Measurements from ENCODE around the gene ANKLE1.
"Not testable (repeated sequence)": the region's sequence is repeated elsewhere in the genome, so short reads cannot be mapped to it uniquely, and the experiment has no call there.

Gene ANKLE1

DNA sequence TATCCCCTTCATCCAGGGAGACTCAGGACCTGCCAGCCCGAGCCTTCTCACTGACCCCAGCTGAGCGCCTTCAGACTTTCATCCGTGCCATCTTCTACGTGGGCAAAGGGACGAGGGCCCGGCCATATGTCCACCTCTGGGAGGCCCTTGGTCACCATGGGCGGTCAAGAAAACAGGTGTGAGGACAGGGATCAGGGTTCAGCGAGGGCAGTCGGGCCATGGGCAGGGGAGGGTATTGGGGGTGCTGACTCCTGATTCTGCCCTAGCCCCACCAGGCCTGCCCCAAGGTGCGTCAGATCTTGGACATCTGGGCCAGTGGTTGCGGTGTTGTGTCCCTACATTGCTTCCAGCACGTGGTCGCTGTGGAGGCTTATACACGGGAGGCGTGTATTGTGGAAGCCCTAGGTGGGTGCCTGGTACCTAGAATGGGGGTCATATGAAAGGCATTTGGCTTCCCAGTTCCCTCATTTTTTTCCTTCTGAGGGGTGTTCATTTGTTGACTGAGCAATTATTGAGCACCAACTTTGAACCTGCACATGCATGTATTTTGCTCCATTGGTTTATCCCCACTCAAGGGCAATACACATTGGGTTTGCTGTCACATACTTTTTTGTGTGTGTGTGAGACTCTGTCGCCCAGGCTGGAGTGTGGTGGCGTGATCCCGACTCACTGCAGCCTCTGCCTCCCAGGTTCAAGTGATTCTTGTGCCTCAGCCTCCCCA lies 3.9 kb downstream of the ANKLE1 start:
- DNase-seq, result no peak

DNA sequence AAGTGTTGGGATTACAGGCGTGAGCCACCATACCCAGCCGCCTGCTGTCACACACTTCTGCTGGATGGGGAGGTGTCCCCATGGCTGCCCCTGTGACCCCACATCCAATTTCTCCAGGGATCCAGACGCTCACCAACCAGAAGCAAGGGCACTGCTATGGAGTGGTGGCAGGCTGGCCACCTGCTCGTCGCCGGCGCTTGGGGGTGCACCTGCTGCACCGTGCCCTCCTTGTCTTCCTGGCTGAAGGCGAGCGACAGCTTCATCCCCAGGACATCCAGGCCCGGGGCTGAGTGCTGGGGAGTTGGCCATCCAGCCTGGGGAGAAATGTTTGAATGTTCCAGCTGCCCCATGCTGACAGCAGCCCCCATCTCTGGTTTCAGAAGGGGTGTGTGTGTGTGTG lies 4.6 kb downstream of the ANKLE1 start:
- DNase-seq, result no peak

DNA sequence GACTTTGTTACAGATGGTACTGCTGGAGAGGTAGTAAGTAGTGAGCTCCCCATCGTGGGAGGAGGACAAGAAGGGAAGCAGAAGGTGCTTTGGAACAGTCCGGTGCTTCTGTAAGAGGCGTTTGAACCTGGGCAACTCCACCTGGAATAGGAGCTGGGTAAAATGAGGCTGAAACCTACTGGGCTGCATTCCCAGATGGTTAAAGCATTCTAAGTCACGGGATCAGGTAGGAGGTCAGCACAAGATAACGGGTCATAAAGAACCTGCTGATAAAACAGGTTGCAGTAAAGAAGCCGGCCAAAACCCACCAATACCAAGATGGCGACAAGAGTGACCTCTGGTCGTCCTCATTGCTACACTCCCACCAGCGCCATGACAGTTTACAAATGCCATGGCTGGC lies 5.1 kb downstream of the ANKLE1 start:
- no peak for DNase-seq

DNA sequence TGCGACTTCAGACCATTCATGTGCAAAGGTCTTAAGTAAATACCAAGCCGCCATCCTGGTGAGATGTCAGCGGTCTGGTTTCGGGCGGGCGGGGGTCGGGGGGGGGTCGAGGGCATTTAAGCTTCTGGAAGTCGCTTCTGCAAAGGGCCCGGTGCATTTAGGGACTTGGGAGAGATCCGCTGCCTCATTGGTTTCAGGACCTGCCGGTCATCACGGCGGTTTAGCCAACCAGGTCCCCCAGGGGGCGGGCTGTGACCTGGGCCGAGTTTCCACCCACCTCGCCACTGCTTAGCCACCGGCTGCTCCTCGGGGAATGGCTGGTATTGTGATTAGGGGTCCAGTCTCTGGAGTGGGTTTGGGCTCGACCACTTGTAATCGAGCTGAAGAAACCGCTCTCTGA lies 7.8 kb downstream of the ANKLE1 start:
- no peak for DNase-seq

DNA sequence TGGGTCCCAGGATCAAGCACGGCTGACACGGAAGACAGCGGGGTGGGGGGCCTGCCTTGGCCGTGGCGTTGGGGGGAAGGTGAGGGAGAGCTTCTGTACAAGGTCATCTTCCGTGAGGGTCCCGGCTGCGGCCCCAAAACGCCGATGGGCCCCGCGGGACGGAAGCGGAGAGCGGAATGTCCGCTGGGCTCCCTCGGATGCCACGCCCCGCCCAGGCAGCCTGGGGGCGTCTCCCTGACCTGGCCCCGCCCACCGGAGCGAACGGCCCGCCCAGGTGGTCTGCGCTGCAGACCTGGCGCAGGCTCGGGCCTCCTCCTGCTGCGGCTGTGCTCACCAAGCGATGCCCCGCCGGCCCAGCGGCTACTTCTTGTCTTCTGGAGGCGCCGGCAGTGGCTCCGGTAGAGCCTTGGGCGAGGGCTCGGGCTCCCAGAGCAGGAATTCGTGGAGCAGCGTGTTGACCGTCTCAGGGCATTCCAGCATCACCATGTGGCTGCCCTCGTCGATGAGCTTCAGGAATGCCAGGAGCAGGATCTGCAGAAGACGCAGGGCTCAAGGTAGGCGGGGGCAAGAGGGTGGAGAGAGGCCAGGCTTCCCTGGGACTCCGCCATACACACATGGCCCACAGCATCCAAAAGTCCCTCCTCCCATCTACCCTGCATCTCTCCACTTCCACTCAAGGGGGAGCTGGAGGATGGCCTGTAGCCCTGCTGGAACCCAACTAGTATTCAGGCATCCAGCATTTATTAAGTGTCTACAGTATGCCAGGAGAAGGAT lies 10.8 kb downstream of the ANKLE1 start:
- DNase-seq, result no peak

DNA sequence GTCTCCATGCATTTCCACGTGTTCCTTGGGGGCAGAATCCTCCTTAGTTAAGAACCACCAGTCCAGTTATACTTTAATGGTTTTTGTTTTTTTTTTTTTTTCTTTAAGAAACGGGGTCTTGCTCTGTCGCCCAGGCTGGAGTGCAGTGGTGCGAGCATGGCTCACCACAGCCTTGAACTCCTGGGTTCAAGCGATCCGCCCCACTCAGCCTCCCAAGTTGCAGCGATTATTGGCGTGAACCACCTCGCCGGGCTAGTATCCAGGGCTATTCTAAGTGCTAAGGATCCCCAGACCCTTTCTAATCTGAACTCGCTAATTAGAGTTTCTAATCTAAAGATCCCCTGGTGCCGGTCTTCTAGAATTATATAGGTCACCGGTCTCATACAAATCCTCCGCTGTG lies 11.9 kb downstream of the ANKLE1 start:
- DNase-seq, result no peak

DNA sequence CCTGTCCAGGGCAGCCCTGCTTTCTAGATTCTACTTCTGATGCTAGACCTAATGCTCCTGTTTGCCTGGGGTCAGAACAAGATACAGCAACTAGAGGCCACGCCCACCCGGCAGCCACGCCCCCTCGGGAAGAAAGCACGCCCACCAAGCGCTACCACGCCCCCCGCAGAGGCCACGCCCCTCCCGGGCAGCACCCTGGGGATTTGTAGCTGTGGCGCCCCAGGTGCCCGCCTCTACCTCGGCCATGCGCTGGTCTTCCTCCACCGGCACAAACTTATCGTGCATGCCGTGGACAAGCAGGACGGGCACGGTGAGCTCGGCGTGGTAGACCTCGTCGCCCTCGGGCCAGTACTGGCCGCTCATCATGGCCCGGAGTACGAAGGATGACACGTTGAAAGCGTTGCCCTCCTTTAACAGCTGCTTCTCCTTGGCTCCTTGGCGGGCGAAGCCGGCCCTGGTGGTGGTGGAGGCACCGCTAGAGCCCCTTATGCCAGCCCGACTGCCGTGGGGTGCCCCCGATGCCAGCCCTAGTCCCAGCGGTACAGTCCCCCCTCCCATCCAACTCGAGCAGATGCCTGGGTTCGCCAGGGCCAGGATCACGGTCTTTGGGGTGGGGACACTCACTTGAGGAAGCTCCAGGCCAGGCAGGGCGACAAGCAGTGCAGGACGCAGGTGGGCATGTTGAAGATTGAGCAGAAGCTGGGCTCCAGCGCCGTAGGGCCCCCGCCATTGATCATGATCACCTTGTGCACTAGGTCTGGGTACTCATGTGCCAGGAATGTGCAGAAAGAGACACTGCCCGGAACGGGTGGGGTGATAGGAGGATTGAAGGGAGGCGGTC lies 12.6 kb downstream of the ANKLE1 start:
- no peak for DNase-seq

DNA sequence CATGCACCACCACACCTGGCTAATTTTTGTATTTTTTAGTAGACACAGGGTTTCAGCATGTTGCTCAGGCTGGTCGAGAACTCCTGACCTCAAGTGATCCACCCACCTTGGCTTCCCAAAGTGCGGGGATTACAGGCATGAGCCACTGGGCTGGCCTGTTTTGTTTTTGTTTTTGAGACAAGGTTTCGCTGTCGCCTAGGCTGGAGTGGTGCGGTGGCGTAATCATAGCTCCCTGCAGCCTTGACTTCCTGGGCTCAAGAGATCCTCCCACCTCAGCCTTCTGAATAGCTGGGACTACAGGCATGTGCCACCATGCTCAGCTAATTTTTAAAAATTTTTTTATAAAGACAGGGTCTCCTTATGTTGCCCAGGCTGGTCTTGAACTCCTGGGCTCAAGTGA lies 13.8 kb downstream of the ANKLE1 start:
- DNase-seq, result not testable (repeated sequence)

DNA sequence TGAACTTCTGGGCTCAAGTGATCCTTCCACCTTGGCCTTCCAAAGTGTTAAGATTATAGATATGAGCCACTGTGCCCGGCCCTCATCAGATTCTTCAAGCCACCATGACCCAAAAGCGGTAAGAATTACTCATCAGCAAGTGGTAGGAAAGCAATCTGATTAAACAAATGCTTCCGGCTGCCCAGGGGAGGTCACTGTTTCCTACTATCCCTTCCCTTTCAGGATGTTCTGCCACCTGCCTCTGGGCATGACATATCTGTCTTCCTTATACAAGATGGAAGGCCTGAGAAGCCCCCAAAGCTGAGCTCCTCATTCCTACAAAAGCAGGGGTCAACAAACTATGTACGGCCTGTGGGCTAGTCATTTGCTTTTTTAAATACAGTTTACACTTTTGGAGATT lies 14.6 kb downstream of the ANKLE1 start:
- DNase-seq, result no peak

DNA sequence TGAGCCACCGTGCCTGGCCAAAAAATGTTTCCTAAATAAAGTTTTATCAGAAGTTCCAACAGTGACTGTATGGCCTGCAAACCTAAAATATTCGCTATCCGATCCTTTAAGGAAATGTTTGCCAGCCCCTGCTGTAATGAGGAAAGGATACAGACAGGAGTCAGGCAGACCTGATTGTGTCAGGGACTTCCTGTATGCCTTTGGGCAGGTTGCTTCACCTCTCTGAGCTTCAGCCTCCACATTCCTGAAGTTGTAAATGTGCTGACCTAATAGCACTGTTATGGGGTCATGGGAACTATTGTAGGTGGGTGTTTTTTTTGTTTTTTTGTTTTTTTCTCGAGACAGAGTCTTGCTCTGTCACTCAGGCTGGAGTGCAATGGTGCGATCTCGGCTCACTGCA lies 15.3 kb downstream of the ANKLE1 start:
- no peak for DNase-seq

DNA sequence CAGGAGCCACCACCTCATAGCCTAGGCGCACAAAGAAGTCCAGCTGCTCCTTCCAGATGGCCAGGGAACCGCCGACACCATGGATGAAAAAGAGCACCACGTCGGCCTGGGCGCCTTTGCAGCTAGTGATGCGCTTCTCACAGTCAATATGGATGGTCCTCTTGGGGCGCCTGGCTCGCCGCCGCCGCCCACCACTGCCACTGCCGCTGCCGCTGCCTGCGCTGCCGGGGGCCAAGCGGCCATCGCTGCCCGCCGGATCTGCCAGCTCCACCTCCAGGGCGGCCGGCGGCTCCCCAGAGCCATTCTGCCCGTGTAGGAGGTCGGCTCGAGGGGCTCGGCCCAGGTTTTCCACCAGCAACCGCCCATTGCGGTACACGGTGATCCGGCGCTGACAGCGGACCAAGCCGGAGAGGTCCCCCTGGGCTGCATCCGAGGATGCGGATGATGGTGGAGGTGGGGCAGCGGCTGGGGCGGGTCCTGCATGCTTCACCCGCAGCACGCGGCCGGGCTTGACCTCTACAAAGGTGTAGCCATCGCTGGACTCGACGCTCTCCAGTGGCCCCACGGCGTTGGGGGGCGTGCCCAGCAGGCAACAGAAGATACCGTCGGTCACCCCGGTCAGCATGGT lies 19.4 kb downstream of the ANKLE1 start:
- DNase-seq, result no peak

DNA sequence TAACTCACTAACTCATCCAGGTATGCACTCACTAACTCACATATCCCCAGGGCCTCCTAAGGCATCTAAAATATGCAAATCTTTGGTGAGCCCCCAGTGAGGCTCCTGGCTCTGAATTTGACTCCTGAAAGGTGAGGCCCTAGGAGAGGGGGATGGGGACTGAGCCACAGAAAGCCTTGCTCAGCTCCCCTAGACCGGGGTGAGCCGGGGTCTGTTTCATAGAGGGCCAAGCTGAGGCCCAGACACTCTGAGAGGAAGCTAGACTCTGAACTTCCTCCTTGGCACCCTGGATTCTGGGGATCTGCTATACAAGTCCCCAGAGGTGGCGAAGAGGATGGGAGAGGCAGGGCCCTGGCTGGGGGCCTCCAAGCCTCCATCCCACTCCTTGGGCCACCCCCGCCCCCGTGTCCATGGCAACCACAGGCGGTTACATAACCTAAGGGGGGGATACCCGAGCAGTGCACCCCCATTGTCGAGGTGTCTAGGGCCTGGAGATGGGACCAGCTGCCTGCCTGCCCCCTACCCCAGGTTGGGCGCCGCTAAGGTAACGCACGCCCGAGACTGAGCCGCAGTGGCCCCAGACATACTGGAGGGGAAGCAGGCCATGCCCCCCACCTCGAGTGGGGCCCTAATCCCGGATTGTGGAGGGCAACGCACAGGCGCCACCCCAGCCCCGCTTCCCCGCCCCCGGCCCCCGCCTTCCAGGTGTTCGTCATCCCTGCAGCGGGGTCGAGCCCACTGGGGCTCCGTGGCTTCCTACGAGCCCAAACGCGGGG lies 20.9 kb downstream of the ANKLE1 start:
- DNase-seq, result no peak

DNA sequence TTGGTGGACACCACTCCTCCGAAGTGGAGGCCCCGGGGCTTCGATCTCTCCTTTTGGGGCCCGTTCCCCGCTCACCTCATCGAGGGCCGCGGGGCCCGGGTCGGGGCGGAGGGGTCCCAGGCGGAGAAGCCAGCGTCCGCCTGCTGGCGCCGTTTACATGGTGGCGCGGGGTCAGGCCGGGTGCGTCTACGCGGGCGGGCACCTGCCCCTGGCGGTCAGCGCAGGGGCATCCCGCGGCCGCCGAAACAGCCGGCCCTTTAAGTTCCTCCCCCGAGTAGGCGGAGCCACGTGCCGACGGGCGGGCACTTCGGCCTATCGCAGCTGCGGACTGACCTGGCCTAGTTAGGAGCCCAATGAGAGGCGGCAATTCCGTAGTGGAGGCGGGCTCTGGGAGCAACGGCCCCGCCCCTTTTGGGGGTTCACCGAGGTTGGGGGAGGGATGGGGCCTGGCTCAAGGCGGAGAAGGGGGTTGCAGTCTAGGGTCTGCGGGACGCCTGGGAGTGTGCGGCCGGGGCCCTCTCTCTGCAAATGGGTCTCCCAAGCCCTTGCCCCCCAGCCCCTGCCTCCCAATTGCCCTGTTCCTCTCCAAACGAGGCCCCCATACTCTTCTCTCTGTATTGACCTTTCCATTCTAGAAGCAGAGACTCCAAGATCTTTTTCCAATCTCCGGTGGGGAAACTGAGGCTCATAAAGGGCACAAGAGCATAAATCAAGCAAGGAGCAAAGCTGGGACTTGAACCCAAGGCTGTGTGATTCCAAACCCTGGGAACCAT lies 21.7 kb downstream of the ANKLE1 start, which contains the start of gene ABHD8:
ABHD8 (minus strand) TSS at position 259 of the 773 bp plus-strand sequence. CDS start 1,809 bp downstream, outside the sequence.
- peak; percentile 90 for DNase-seq

DNA sequence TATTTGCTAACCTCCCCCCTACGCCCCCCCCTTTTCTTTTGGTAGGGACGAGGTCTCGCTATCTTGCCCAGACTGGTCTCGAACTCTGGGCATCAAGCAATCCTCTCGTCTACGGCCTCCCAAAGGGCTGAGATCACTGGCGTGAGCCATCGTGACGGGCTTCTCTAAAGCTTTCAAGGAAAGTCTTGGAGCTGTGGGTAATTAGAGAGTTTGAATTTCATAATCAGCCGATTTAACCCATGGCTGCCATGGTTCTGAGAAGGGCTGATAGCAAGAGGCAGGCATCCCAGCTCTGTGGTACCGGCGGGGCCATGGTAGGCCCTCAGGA lies 22.2 kb downstream of the ANKLE1 start:
- peak; percentile 76 for DNase-seq

DNA sequence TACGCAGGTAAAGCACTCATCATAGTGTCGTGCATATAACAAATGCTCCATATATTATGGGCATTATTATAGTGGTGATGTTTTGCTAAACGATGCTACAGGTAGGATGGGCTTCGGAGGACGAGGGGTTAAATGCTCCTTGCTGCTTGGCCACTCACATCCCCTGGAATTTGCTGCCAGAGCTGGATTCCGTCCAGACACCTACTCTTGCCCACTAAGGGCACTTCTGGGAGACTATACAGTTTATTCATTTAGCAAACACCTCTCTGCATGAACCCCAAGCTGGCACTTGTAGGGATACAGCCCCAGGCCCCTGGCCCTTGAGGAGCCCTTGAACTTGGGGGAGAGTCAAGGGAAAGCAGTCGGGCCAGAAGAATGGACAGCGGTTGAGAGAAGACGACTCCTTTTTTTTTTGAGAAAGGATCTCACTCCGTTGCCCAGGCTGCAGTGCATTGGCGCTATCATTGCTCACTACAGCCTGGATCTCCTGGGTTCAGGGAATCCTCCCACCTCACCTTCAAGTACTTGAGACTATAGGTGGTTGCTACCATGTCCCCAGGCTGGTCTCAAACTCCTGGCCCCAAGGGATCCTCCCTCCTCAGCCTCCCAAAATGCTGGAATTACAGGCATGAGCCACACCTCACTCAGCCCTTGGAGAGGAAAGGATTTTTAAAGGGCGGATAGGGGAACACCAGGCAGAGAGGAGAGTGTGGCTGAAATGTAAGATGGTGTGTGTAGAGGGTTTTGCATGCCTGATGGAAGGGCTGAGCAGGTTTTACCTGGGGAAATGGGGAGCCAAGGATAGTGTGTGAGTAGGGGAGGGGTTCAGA lies 22.9 kb downstream of the ANKLE1 start:
- peak; percentile 94 for DNase-seq

DNA sequence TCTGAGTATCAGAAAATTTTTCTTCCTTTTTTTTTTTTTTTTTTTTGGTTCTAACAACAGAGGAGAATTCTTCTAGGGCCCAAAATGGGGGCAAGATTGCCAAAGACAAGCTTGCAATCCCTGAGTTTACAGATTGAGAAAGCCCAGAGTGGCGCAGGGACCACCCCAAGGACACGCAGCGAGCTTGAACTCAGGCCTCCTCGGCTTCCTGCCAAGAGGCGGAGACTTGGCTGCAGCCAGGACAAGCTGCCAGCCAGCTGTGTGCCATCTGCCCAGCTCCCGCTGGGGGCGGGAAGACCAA lies 23.5 kb downstream of the ANKLE1 start:
- DNase-seq, result no peak

DNA sequence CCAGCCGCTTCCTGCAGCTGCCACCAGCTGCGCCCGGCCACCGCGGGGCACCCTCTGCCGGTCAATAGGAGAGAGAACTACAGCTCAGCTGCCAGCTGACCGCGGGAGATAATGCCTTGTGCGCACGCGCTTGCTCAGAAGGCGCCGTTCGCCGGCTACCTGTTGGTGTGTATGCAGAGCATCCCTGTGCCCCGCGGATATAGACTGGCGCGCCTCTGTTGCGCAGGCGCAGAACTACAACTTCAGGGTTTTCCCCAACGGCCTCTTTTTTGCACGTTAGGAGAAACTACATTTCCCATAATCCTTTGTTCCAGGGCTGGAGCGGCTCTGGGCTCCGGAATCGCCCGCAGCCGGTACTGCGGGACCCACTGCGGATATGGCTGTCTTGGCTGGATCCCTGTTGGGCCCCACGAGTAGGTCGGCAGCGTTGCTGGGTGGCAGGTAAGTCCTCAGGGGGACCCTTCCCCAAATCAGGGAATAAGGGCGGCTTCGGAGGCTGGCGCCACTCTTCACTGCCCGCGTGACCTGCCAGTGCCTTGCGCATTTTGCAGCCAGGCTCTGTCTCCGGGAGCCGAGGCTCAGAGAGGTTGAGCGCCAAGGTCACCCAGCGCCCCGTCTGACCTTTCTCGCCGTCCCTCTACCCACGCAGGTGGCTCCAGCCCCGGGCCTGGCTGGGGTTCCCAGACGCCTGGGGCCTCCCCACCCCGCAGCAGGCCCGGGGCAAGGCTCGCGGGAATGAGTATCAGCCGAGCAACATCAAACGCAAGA lies 24.0 kb downstream of the ANKLE1 start, which contains the start of gene MRPL34:
MRPL34 (plus strand) TSS at position 356 of the 768 bp plus-strand sequence; CDS start at position 377, 21 bp downstream.
- peak; percentile 99 for DNase-seq

DNA sequence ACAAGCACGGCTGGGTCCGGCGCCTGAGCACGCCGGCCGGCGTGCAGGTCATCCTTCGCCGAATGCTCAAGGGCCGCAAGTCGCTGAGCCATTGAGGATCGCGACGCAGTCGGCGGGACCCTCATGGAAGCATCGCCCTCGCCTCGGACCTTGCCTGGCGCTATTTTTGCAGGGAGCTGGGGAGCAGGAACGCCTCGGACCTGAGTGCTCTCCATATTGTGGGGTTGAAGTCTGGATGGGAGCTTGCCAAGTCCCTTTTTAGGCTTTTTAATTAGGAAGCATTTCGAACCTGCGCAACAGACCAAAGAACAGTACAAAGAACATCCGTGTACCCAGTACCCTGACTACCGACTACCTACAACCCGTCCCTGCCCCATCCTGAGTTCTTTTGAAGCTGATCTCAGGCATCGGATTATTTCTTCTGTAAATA lies 24.6 kb downstream of the ANKLE1 start:
- DNase-seq, result peak; percentile 62

DNA sequence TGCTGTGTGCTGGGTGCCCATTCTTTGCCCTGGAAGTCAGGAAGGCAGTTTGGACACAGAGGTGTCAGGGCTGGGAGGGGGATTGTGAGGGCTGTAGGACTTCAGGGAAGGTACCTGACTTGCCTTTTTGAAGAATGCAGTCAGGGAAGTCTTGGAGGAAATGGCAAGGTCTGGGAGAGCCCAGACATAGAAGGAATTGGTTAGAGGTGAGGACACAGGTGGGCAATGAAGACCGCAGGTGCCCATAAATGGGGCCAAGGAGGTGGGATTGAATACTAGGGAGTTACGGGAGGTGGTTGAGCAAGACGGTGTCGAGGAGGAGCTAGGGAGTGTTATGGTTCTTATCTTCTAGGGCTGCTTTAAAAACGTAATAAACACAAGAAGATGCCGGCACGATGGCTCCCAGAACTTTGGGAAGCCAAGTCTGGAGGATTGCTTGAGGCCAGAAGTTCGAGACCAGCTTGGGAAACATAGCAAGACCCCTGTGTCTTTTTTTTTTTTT lies 26.2 kb downstream of the ANKLE1 start:
- DNase-seq, result no peak

Data from DMS79 treated with DMSO at 0.1 percent for 48 hours (cell line).